GM21576 (cell line): ENCODE data around the gene IL10RA.
"Not testable (repeated sequence)": the region's sequence is repeated elsewhere in the genome, so short reads cannot be mapped to it uniquely, and the experiment has no call there.

Experiments used
- ATAC-seq: cut with Tn5 transposase; IDR thresholded peaks from one replicate; pipeline ENCODE4 v1.9.1; 2021; ENCODE audit warnings: mild to moderate bottlenecking, moderate library complexity; ENCODE audit not compliant: unreplicated experiment

Gene IL10RA

DNA sequence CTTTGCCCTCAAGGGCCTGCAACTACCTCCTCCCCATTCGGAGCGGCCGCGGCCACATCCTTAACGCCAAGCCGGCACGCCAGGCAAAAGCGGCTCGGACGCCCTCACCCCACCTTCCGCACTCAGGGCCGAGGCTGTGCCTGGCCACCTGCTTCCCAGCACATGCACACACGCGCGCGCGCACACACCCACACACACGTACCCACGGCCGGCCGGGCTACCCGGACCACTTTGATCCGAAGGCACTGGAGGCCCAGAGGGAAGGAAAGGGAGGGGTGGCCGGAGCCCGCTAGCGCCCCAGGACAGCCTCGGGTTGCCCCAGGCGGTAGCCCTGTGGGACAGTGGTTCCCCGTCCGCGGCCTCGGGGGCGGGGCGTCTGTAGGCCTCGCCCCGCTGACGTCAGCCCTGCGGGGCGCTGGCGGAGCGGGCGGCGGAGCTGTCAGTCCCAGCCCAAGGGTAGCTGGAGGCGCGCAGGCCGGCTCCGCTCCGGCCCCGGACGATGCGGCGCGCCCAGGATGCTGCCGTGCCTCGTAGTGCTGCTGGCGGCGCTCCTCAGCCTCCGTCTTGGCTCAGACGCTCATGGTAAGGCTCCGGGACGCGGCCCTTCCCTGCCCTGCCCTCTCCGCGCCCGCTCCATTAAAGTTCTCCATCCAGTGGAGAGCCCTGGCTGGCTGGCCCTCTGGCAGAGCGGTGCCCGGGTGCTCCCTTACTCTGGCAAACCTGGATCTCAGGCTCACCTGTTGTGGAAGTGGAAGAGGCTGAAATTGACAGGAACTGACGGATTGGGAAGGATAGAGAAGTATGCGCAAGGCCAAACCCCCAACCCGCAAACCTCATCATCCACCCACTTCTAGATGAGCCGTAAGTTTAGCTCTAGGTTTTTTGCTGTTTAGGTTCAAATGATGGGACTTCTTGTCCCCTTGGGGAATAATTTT lies at the start of gene IL10RA:
Gene IL10RA, plus strand, starts transcription at position 442 of the 935 bp plus-strand sequence. Its CDS starts 74 bp downstream, at position 516.
- peak; percentile 87 for ATAC-seq

DNA sequence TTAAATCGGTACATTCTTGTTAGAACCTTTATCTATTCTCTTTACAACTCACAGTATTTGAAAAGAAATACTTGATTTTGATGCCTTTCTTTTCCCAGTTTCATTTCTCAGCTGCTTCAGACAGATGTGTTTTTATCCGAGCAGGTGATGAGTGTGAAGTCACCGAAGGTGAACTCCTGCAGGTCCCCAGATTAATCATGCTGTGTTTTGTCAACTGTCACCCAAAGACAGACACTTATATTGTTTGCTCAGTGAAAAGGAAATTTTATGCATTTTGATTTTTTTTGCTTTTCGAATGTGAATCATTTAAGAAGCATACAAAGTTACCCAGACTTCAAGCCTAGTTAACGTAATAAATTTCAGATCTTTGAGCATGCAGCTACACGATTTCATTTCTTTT lies 49.2 kb upstream of the IL10RA start:
- ATAC-seq = no peak

DNA sequence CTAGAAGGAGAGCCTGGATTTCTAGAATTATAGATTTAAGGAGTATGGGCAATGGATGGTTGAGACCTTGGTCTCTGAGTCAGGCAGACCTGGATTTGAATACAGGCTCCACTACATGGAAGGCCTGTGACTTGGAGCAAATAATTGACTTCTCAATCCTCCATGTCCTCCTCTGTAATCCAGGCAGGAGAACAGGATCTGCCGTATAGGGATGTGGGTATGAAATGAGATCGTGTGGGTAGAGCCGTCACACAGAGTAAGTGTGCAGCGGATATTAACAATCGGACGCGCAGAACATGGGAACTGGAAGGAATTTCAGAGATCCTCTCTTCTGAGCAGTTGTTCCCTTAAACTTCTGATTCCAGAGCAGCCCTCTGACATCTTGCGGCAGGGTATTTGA lies 45.5 kb upstream of the IL10RA start:
- no peak for ATAC-seq

DNA sequence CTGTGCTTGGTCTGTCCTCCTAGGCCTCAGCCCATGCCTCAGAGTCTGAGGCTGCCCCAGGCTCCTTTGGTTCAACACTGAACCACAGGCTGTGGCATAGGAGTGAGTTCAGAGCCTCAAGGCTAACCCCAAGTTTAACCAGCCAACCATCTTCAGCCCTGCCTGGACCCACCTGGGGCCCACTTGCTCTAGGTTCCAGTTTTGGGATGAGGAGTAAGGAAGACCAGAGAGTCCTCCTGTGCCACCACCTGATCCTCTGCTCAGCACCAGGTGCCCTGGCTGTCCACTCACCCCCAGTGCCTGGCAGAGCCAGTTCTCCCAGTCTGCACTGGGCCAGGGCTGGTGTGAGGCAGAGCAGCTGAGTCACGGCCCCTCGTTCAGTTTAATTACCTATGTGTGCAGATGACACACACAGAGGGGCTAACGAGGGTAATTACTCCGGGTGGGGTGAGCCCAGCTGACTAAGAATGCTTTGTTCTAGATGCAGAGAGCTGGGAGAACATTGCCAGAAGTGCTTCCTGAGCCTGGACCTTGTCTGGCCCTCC lies 45.0 kb upstream of the IL10RA start:
- ATAC-seq = no peak

DNA sequence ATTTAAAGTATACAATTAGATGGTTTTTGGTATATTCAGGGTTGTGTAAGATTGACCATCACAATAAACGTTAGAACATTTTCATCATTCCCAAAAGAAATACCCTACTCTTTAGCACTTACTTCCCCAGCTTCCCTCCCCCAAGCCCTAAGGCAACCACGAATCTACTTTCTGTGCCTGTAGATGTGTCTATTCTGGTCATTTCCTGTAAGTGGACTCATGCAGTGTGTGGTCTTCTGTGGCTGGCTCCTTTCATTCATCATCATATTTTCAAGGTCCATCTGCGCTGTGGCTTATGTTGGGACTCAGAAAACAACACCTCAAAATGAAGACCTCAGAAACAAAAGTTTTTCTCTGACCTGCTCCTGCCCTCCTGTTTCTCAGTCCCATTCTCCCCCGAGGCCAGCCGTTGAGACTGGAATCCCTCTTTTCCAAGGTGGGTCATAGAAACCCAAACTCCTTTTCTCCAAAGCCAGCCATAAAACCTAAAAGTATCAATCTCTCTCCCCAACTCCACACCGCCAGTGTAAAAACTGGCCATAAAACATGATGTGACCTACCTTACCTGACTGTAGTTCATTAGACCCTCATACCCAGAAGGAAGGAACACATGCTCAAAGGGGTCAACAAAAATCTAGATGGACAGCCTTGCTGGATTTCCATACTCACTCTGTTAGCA lies 44.1 kb upstream of the IL10RA start:
- ATAC-seq = no peak

DNA sequence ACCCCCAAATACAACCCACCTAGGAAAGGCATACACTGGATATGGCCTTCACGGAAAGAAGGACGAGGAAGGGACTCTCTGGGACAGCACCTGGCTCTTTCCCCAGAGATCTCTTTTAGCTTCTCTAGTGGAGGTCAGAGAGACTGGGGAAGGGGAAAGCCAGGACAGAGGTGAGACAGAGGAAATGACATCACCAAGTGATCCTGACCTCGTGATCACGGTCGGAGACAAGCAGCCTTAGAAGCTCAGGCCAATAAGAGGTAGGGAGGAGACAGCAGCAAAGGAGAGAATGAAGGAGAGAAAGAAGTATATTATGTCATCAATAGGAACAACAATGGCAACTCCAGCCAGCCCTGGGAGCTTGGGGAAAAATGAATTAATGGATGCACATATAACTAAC lies 41.6 kb upstream of the IL10RA start:
- no peak for ATAC-seq

DNA sequence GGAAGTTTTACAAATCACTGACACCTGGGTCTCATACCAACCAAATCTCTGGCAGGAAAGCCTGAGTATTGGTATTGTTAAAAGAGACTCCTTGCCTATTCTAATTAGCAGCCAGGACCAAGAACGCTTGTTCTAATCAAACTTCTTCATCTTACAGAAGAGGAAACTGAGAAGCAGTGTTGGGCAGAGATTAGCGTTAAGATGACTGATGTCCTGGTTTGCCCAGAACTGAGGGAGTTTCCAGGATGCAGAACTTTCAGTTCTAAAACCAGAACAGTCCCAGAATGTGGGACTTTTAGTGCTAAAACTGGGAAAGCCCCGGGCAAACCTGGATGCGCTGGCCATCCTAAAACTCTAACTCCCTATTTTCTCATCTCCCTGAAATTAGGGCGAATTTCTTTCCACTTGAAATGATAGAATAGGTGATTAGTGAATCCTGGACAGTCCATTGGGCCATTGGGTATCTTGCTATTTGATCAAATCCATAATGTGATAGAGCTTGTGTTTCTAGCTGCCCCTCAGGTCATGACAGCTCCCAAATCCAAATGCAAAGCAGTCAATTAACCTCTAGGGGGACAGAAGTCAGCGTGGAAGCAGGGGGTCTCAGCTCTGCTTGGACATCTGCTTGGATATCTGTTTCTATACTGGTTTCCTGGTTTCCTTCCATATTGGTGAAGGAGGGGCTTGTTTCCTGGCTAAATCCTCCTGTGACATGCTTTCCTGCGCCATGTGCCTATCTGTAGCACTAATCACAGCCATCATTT lies 41.0 kb upstream of the IL10RA start:
- ATAC-seq = no peak

DNA sequence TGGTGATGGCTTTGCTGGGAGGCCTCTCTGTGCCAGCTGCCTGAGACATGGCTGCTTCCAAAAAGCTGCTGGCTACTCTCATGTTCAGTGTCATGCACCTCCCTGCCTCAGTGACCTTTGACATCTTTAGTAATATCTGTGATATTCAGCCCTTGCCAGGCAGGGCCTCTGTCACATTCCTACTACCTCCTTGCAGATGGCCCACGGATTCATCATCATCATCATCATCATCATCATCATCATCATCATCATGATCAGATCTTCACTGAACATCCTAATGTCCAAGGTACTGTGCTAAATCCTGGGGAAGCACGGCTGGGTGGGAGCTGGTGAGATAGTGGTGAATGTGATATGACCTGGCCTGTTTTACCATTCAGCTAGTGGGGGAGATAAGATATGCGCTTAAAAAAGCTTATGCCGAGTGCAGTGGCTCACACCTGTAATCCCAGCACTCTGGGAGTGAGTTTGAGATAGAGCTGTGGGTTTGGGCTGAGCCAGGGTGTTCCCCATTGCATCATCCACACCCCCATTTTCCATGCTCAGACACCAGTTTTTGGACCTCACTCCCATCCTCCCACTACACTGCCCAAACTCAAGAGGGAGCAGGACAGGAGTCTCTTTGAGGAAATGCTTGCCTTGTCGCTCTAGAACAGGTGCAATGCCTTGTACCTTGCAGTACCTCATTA lies 39.9 kb upstream of the IL10RA start:
- ATAC-seq = no peak

DNA sequence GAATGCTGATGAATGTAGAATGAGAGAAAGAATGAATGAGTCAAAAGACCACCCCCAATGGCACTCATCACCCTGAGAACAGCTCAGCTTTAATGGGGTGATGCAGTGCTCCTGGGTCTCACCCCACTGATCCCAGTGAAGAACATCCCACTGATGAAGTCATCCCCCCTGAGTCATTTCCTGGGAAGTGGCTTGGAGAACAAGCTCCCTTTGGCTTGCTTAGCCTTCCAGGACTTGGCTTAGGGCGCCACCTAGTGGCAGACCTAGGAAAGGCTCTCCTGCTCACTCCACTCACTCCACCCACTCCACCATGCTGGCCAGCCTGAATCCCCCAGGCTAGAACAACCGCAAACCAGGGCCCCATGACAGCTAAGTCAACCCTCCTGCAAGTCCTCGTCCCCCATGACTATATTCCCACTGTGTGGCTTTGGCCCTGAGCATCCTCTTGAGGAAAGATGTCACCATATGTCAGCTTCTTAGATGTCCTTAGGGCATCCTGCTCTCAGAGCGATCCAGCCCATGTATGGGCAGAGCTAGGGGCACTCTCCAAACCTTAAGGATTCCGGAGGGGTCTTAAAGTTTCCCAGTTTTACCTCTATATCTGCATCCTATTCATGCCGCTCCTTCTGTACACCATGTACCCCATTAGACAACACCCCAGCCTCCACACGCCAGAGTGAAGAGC lies 39.2 kb upstream of the IL10RA start:
- no peak for ATAC-seq

DNA sequence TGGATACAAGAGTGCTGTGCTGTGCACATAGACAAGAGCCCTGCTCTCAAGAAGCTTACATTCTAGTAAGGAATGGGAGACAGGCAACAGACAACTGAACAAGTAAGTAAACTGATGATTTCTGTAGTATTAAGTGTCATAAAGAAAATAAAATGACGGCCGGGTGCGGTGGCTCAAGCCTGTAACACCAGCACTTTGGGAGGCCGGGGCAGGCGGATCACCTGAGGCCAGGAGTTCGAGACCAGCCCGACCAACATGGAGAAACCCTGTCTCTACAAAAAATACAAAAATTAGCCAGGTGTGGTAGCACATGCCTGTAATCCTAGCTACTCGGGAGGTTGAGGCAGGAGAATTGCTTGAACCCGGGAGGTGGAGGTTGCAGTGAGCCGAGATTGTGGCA lies 38.4 kb upstream of the IL10RA start:
- ATAC-seq = not testable (repeated sequence)

DNA sequence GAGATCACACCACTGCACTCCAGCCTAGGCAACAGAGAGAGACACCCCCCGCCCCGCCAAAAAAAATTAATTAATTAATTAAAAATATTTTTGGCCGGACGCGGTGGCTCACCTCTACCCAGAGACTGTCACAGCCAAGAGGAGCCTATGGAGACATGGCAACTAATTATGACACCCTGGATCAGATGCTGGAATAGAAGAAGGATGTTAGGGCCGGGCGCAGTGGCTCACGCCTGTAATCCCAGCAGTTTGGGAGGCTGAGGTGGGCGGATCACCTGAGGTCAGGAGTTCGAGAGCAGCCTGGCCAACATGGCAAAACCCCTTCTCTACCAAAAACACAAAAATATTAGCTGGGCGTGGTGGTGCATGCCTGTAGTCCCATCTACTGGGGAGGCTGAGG lies 37.7 kb upstream of the IL10RA start:
- ATAC-seq = not testable (repeated sequence)

DNA sequence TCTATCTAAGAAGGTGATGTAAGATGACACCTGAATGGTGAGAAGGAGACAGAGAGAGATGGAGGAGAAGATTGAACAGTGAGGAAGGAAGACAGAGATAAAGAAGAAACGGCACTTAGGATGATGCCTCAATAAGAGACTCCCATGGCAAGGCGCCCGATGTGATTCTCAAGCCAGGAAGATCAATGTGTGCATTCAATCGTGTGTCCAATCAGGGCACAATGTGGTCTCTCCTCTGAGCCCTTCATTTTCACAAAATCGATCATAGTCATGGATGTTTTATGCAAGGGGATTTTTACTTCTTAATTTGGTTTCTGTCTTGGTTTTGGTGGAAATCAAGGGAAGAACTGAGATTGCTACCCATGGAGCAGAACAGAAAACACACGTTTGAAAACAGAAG lies 37.1 kb upstream of the IL10RA start:
- no peak for ATAC-seq

DNA sequence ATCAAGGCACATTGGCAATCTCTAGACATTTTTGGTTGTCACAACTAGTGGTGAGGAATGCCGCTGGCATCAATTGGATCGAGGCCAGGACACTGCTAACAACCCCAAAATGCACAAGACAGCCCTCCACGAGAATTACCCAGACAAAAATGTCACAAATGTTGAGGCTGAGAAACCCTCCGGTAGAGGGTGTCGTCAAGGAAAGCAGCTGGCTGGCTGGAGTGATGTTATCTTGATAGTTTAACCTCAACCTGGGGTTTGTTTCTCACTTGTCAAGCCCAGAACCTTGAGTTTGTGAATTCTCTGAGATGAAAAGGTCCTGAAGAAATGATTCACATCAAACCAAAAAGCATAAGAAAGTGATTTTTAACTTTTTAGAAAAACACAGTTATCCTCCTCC lies 35.9 kb upstream of the IL10RA start:
- no peak for ATAC-seq

DNA sequence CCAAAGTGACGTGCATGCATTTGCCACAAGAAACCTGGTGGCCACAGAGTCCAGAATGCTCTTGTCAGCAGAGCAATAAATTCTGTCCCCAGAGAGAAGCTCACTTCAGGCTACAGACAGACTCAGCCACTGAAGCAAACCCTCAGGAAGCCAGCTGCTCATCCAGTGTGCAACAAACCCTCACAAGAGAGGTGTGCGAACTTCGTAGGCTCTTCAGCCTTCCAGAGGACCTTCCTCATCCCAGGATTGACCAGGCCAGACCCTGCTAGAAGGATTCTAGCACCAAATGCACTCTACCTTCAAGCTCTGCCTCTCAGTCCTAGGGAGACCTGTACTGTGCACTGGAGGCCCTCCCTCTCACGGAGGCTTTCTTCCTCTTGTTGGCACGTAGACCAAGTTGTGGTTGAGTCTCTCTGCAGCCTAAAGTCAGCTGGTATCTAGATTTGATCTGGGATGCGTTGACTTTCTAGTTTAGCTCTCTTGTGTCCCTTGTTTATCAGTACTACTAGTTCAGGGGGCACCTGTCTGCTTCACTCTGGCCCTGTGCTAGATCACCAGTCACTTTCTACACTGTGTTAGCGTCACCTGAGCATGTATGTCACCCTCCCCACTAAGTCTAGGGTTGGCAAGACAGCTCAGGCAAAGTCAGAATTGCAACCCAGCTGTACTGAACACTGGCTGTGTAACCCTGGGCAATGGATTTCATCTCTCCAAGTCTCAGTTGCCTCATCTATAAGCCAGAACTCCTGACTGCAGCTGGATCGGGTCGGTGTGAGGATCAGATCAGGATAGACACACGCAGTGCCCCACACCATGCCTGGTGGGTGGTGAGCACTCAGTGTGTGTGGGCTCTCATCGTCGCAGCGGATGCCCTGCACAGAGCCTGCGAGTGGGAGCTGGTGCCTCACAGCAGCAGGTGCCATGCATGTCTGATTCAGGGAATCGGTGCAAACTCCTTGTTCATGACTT lies 34.9 kb upstream of the IL10RA start:
- peak; percentile 42 for ATAC-seq

DNA sequence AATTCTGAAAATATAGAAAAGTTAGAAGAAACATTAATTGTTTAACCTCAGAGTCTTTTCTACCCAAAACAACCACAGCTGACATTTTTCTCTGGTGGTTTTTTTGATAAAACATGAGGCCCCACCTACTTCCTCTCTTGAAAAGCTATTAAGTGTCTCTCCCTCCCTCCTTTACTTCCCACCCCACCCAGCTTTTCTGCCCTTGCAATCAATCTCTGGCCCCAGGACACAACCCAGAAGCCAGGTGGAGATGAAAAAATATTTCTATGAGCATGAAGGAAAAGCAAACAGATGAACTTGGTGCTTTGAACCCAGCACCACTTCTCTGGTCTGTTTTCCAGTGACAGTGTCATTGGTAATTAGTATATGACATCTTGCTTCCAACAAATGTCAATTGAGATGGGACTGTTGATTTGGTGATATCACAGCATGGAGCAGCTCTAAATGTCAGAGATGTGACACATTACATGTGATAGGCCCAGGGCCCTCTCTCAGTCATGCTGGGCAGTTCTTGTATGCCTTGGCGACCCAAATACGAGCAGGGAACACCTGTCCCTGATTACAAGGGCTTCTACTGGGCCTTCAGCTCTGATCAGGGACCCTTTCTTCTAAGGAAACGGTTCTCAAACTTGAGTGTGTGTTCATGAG lies 33.0 kb upstream of the IL10RA start:
- ATAC-seq = no peak

DNA sequence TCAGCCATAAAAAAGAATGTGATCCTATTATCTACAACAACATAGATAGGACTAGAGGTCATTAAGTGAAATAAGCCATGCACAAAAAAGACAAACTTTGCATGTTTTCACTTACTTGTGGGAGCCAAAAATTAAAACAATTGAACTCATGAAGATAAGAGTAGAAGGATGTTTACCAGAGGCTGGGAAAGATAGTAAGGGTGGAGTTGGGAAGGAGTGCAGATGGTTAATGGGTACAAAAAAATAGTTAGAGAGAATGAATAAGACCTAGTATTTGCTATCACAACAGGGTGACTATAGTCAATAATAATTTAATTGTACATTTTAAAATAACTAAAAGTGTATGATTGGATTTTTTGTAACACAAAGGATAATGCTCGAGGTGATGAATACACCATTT lies 27.2 kb upstream of the IL10RA start:
- ATAC-seq = no peak

DNA sequence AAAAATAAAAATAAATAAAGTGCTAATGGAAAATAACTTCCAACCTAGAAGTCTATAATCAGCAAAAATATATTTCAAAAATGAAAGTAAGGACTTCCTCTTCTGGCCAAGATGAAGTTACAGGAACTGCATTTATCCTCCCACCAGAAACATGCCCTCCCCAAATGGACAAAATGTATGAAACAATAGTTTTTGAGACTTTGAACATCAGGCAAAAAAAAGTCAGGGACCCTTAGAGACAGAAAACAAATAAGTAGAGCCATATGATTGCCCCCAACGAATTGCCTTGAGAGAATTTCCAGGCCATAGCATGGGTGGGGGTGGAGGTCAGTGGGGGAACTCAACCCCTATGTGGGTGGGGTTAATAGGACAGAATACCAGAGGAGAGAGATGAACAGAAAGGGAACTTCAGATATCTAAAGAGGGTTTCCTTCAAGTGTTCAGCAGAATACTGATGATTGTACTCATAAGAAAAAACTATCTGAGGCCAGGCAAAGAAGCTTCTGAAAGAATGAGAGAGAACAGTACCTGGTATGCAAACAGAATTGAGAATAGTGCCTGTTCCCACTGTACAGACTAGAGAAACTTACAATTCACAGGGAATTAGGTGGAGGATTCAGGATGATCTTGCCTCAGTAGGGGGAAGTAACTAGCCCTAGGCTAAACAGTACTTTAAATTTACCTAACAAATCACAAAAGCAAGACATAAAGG lies 26.6 kb upstream of the IL10RA start:
- no peak for ATAC-seq

DNA sequence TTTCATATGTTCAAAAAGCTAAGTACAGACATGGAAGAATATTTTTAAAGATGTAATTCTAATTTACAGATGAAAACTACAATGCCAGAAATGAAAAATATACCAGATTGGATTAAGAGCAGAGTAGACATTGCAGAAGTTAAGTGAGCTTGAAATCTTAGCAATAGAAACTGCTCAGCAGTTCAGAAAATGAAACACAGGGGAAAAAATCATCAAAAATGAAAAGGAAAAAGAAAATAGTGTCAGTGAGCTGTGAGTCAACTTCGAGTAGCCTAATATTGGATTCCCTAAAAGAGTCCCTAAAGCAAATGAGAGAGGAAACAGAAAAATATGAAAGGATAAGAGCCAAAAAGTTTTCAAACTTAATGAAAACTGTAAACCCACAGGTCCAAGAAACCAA lies 25.8 kb upstream of the IL10RA start:
- no peak for ATAC-seq
